Femur (tissue), 1 donor: ENCODE results near the gene BTN2A1.
"Not testable (repeated sequence)": the region's sequence is repeated elsewhere in the genome, so short reads cannot be mapped to it uniquely, and the experiment has no call there.

Experiments used
- DNase-seq: peaks from one replicate; pipeline ENCODE4 v3.0.0-alpha.2; 2017

The BTN2A1 gene

DNA sequence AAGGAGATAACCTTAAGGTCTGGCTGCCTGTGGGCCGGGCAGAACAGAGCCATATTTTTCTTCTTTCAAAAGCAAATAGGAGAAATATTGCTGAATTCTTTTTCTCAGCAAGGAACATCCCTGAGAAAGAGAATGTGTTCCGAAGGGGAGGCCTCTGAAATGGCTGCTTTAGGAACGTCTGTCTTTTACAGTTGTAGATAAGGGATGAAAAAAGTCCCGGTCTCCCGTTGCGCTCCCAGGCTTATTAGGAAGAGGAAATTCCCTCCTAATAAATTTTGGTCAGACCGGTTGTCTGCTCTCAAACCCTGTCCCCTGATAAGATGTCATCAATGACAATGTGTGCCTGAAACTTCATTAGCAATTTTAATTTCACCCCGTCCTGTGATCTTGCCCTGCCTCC is 24.1 kb upstream of the BTN2A1 start:
- not testable (repeated sequence) for DNase-seq

- no peak for DNase-seq
Measured at GRCh38 chr6:26436018-26436417, 21.7 kb upstream of the BTN2A1 start.

DNA sequence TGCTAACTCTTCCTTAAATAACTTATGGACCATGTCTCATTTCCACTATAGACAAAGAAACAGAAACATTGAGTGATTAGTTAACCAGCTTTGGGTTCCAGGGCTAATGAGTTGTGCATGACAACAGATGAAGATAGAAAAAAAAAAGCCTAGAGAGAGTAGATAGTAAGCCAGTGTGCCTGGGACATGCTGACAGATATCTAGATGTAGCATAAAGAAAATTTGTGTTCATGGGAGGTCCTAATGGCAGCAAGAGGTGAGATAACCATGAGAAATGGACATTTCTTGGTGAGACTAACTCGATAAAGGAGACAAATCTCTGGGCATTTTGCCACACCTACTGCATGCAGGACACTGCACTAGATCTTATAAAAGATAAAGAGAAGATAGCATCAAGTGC is 20.2 kb upstream of the BTN2A1 start:
- DNase-seq = no peak

GRCh38 chr6:26438000-26438399 is 19.8 kb upstream of the BTN2A1 start:
- DNase-seq = no peak

DNA sequence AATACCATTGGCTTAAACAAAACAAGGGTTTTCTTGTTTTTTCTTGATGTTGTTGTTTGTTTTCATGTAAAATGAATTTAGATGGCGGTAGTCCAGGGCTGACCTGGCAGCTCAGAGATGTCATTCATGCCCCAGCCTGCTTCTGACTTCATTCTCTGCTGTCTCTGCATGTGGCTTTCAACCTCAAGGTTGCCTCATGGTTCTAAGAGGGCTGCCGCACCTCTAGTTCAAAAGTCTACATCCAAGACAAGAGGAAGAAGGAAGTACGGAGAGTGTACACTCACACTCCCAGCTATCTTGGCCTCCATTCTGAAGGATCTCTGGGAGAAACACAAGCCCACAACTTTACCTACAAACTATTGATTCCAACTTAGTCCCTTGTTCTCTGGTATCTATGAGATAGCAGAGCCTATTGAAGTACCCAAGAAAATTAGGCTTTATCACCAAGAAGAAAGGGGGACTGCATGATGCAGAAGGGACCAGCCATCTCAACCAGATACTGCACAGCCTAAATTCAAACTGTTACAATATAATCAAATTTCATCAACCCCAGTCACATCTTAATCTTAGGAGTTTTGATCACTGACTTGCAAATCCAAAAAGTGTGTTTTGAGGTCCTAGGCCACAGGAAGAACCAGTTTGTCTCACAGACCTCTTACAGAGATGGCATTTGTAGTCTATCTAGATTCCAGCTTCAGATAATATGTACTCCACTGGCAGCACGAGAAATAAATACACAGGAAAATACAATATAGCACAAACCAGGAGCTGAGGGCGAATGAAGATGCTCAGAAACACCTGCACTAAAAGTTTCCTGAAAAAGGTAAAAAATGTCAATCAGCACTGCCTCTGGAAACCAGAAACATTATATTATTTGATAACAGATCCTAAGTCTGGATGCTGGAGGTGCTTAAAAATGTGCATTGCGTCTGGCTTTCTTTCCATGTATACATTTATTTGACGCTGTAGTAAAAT is 18.3 kb upstream of the BTN2A1 start:
- no peak for DNase-seq

DNA sequence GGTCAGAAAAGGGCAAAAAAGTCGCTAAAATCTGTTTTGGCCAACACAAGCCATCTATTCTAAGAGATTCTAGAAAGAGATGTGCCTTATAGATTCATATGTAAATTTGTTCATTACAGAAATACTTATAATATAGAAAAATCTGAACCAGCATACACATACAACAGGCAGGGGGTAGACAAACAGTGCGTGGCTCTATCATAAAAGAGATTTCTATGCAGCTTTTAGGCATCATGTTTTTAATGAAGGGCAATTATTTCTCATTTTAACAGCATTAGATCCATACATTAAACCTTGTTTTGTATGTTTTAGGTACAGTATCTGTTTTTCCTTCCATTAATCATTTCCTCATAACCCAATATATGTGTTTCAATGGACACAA is 16.8 kb upstream of the BTN2A1 start:
- DNase-seq = no peak

DNA sequence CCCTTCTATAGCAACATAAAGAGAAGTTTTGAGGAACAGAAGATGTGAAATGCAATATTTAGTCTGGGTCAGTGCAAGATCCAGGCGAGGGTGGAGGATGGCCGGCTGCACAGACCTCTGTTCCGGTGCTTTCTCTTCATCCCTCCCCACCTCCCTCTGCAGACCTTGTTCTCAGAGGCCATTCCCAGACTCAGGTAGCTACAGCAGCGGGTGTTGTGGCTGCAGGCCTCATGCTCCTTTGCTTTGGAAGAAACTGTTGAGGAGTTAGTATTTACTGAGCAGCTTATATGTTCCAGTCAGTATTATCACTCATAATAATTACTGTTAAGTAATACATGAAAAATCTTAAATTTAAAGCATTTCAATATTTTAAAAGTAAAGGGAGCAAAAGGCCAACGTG is 15.8 kb upstream of the BTN2A1 start:
- no peak for DNase-seq

GRCh38 chr6:26445934-26446667 is 11.7 kb upstream of the BTN2A1 start:
- DNase-seq = no peak

GRCh38 chr6:26447257-26447656 is 10.5 kb upstream of the BTN2A1 start:
- DNase-seq = no peak

DNA sequence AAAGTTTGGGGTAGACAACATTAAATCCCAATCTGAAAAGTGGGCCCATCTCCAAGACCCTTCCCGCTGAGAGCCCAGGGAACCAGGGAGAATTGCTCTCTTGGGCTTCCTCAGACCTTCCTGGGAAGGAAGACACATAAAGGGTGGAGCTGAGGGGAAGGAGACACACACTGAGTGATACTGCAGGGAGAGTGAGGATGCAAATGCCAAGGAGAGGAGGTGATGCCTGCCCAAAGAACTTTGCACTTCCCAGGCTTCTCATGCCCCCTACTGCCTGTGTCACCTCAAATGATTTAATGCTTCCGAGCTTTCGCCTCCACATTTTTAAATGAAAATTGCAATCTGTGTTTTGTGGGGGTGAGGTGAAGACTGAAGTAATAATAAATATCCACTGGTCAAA is 7.5 kb upstream of the BTN2A1 start:
- no peak for DNase-seq

DNA sequence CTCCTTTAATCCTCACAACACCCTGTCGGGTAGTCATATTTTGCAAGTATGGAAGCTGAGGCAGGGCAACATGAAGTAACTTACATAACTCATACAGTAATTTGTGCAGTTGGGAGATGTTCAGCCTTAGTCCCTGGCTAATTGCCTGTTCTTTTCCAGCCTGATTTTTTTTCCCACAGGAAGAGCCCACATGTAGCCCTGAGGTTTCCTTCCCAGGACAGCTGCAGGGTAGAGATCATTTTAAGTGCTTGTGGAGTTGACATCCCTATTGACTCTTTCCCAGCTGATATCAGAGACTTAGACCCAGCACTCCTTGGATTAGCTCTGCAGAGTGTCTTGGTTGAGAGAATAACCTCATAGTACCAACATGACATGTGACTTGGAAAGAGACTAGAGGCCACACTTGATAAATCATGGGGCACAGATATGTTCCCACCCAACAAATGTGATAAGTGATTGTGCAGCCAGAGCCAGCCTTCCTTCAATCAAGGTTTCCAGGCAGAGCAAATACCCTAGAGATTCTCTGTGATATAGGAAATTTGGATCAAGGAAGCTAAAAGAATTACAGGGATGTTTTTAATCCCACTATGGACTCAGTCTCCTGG is 5.0 kb upstream of the BTN2A1 start:
- no peak for DNase-seq

DNA sequence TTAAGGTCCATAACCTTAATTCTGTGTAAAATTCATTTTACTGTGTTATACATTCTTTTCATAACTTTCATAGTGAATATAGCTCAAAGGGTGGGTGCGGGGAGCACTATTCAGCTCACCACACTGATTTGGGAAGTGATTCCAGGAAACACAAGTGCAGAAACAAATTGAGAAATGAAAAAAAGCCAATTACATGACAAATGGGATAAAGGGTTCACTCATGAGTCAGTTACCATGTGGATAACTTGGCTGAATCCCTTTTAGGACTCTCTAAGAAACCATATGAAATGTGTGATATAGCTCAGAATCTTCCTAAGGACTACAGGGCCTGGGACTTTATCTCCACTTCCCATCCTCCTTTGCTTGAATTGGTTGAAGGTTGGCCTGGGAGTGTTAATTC is 3.1 kb upstream of the BTN2A1 start:
- DNase-seq = no peak

DNA sequence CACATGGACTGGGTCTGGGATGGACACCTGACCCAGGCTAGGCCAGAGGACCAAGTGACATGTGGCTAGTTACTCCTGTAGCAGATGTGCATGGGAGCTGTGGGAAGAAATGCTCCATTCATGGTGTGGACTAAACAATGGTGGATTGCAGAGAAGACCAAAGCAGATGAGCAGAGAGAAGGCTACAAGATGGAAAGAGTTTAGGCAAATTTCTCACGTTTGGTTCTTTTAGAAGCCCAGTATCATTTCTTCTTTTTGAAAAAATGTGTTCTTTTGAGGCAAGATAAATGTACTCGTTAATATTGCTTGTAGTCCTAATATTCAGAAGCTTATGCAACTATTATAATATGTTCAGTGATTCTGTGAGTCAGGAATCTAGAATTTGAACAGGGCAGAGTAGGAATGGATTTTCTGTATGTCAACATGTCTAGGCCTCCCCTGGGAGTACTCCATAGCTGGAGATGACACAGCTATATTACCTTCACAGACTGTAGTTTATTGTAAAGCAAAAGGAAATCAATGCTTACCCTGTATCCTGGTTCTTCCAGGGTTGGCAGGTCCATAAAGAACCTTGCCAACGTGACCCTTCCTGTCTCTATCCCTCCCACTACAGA is 2.3 kb upstream of the BTN2A1 start:
- no peak for DNase-seq

GRCh38 chr6:26457264-26457805 is 420 bp upstream of the BTN2A1 start:
- peak; percentile 72 for DNase-seq

DNA sequence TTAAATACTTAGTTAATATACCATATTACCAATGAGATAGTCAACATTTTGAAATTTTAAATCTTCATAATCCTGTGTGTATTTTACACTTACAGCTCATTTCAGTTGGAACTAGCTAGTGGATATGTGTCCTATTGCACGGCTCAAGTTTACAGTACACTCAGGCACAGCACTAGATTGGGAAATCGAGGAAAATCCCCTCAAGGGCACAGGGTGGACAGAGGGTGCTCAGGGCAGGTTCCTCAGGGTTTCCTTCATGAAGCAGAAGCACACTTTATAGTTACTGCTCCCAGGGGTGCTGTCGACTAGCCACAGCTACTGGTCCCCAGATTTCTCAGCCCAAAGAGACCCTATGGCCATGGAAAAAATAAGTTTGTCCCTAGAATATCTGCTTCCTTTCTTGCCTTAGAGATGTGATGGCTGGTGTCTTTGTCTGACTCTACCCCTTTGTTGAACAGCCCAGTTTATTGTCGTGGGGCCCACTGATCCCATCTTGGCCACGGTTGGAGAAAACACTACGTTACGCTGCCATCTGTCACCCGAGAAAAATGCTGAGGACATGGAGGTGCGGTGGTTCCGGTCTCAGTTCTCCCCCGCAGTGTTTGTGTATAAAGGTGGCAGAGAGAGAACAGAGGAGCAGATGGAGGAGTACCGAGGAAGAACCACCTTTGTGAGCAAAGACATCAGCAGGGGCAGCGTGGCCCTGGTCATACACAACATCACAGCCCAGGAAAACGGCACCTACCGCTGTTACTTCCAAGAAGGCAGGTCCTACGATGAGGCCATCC is 1.5 kb downstream of the BTN2A1 start:
- no peak for DNase-seq

GRCh38 chr6:26461353-26461752 is 3.6 kb downstream of the BTN2A1 start:
- not testable (repeated sequence) for DNase-seq

DNA sequence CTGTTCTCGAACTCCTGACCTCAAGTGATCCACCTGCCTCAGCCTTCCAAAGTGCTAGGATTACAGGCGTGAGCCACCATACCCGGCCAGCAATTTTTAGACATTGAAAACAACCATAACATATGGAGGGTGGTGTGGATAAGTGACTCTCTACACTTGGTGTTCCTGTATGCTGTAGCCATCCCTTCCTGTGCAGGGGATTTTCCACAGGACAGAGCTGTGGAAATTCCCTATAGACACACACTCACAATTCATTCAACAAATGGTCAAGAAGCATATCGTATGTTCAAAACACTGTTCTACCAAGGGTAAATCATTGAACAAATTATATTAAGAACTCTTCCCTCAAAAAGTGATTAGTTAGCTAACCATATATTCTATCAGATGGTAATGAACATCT is 6.3 kb downstream of the BTN2A1 start:
- DNase-seq = no peak

GRCh38 chr6:26464416-26465131 is 6.8 kb downstream of the BTN2A1 start:
- DNase-seq = no peak

DNA sequence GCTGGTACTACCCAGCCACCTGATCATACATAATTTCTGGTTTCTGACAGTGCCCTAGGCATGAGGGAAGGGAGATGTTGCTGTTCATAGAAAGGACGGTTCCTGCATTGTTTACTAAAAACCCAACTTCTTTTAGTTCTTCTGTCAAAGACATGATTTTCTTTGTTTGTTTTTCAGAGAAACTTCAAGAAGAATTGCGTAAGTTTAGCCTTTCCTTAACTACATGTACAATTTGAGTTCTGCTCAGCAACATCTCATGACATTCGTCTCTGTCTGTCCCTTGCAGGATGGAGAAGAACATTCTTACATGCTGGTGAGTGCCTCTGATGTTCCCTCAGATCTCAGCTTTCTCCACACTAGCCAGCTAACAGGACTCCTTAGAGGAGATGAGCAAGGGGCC is 8.0 kb downstream of the BTN2A1 start:
- DNase-seq = no peak

- no peak for DNase-seq
Measured at GRCh38 chr6:26468829-26469228, 11.1 kb downstream of the BTN2A1 start.

- DNase-seq = no peak
Measured at GRCh38 chr6:26470643-26471042, 12.9 kb downstream of the BTN2A1 start.
